ENCODE data around the gene GALNT18. TPM values are rescaled to one million over a fixed set of nuclear protein-coding genes. Genes with fewer than 3 reads are reported as not detected.

GALNT18 gene
- total RNA-seq, 1 donor from 2014 or later: 22.1 TPM

DNA sequence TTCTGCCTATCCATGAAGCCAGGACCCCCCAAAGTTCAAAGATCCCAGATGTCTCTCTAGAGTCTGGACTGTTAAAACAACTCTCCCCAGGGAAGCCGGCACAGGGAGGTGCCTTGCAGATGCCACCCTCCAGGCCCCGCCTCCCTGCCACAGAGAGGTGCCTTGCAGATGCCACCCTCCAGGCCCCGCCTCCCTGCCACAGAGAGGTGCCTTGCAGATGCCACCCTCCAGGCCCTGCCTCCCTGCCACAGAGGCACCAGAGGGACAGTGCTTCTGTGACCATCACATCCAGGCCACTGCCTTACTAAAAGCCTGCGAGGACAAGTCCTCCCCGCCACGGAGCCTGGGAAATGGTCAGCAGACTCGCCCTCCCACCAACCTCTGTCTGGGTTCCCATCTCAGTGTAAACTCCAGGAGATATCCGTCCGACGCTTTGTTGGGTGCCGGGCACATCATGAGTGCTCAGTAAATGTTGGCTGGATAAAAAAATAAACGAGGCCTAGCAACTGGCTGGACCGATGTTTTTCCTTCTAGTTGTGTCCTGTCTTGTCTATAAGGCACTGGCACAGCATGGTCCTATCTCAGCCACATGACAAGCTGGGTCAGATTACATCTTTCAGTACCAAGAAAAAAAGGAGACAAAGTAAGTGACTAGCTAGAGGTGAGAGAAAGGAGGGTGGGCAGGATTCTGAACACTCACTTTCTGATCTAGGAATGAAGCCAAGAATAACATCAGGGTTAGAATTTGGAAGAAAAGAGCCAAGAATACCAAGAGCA, 177.6 kb downstream of the GALNT18 start:
- Histone ChIP-seq H3K4me3 (no peak overlapping the region), H3K4me1 (peaks cover 10% of the 10 kb centered on the region), H3K36me3 (no peaks in the 10 kb centered on the region), H3K9me3 (no peaks in the 10 kb centered on the region), H3K27me3 (no peaks in the 10 kb centered on the region), H3K27ac (no peak overlapping the region)
- intact Hi-C loops (cut with DNase I): loop anchor here (10.0 kb wide), 1 partner anchor 1281 kb away; no protein-coding TSS in a partner anchor
- TF ChIP-seq POLR2A (IDR thresholded peaks at IDR 0.05) (no peak), POLR2AphosphoS5 (IDR thresholded peaks at IDR 0.05; ENCODE audit: insufficient read depth in 1 of 2, low read depth in 1 of 2) (no peak)
- TF ChIP-seq, protein P1, sequence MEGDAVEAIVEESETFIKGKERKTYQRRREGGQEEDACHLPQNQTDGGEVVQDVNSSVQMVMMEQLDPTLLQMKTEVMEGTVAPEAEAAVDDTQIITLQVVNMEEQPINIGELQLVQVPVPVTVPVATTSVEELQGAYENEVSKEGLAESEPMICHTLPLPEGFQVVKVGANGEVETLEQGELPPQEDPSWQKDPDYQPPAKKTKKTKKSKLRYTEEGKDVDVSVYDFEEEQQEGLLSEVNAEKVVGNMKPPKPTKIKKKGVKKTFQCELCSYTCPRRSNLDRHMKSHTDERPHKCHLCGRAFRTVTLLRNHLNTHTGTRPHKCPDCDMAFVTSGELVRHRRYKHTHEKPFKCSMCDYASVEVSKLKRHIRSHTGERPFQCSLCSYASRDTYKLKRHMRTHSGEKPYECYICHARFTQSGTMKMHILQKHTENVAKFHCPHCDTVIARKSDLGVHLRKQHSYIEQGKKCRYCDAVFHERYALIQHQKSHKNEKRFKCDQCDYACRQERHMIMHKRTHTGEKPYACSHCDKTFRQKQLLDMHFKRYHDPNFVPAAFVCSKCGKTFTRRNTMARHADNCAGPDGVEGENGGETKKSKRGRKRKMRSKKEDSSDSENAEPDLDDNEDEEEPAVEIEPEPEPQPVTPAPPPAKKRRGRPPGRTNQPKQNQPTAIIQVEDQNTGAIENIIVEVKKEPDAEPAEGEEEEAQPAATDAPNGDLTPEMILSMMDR (IDR thresholded peaks at IDR 0.05): no peak
- no peak for DNase-seq (ENCODE audit: extremely low spot score in 2 of 2)

DNA sequence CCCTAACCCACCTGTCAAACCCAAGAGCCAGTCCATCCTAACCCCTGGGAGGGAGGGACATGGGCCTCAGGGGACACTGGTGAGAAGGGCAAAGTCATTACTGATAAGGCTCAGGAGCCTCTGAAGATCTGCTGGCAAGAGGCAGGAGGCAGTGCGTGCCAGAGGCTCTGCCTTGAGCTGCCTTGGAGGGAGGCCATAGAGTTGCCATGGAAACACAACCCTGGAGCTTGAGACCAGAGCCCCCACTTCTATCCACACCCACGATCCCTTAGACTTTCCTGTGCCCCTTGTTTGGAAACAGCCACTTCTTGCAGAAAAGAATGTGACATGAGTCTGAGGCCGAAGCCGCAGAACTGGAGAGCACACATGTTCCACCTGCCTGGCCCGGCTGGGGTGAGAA, 179.0 kb downstream of the GALNT18 start:
- intact Hi-C loops (cut with DNase I): loop anchor here (10.0 kb wide), 1 partner anchor 1282 kb away; no protein-coding TSS in a partner anchor
- no peaks in the 10 kb centered on the region for H3K27me3 ChIP-seq
- DNase-seq (ENCODE audit: extremely low spot score in 2 of 2): no peak
- peaks cover 10% of the 10 kb centered on the region for H3K4me1 ChIP-seq
- H3K36me3 ChIP-seq: no peaks in the 10 kb centered on the region
- TF ChIP-seq POLR2A (IDR thresholded peaks at IDR 0.05) (no peak), POLR2AphosphoS5 (IDR thresholded peaks at IDR 0.05; ENCODE audit: insufficient read depth in 1 of 2, low read depth in 1 of 2) (no peak)
- TF ChIP-seq, protein P1 (IDR thresholded peaks at IDR 0.05): no peak
- H3K9me3 ChIP-seq: no peaks in the 10 kb centered on the region
- no peak overlapping the region for H3K27ac ChIP-seq
- H3K4me3 ChIP-seq: no peak overlapping the region

DNA sequence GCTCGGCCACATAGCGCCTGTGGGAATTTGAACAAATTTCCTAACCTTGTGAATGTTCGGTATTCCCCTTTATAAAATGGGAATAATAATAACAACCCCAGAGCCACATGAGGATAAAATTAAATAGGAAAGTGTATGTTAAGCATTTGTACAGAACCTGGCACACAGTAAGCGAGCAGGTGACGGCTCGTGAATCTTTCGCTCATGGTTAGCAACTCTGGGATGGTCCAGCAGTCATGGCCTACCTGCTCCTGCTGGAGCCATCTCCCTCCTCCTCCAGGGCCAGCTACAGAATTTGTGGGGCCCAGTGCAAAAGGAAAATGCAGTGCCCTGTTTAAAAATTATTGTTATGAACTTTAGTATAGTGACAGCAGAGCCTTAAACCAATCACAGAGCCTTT, 180.3 kb downstream of the GALNT18 start:
- intact Hi-C loops (cut with DNase I): loop anchor here (10.0 kb wide), 1 partner anchor 1283 kb away; no protein-coding TSS in a partner anchor
- TF ChIP-seq POLR2A (IDR thresholded peaks at IDR 0.05): no peak
- TF ChIP-seq, protein P1 (IDR thresholded peaks at IDR 0.05): no peak
- no peak for TF ChIP-seq POLR2AphosphoS5 (IDR thresholded peaks at IDR 0.05; ENCODE audit: insufficient read depth in 1 of 2, low read depth in 1 of 2)

DNA sequence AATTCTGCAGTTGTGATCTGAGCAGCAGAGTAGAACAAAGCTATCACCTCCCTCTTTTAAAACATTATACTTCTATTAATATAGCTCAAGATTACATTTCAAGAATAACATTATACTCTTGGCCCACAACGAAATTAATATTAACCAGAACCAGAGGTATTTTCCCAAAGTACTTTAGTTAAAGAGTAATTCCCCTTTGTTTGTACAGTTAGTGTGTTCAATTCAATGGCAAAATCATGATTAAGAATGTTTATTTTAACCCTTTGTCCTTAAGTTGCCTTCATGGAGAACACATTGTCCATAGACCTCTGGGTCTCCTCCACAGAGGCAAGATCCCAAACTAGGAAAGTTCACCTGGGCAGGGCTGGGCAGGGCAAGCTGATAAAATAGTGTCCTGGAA, 180.7 kb downstream of the GALNT18 start:
- Histone ChIP-seq H3K4me1 (peaks cover 10% of the 10 kb centered on the region), H3K27me3 (no peaks in the 10 kb centered on the region), H3K4me3 (no peak overlapping the region), H3K36me3 (no peaks in the 10 kb centered on the region), H3K9me3 (no peaks in the 10 kb centered on the region), H3K27ac (no peak overlapping the region)
- intact Hi-C loops (cut with DNase I): loop anchor here (10.0 kb wide), 1 partner anchor 1284 kb away; no protein-coding TSS in a partner anchor
- DNase-seq (ENCODE audit: extremely low spot score in 2 of 2): no peak
- TF ChIP-seq POLR2AphosphoS5 (IDR thresholded peaks at IDR 0.05; ENCODE audit: insufficient read depth in 1 of 2, low read depth in 1 of 2) (no peak), POLR2A (IDR thresholded peaks at IDR 0.05) (no peak)
- TF ChIP-seq, protein P1 (IDR thresholded peaks at IDR 0.05): no peak

More for the DNA sequence above, 180.3 kb downstream of the GALNT18 start:
- Histone ChIP-seq H3K27me3 (no peaks in the 10 kb centered on the region), H3K4me3 (no peak overlapping the region), H3K4me1 (peaks cover 10% of the 10 kb centered on the region), H3K27ac (no peak overlapping the region), H3K36me3 (no peaks in the 10 kb centered on the region), H3K9me3 (no peaks in the 10 kb centered on the region)
- DNase-seq (ENCODE audit: extremely low spot score in 2 of 2): no peak

DNA sequence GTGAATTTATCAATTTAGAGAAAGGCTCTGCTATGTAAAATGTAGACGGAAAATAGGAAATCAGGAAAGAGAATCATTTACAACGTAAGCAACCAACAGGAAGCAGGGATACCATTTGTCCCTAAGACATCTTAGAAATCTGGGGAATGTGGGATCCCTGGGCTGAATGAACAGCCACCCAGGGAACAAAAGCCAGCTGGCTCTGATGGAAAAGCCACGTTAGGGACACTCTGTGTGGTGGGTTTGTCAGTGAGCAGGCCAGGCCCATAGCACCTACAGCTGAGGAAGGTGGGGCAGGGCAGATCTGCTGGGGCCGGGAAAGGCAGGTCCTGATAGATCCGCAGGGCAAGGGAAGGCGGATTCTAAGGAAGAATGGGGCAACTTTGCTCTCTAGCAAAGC, 181.7 kb downstream of the GALNT18 start:
- TF ChIP-seq POLR2A (IDR thresholded peaks at IDR 0.05) (no peak), POLR2AphosphoS5 (IDR thresholded peaks at IDR 0.05; ENCODE audit: insufficient read depth in 1 of 2, low read depth in 1 of 2) (no peak)
- TF ChIP-seq, protein P1 (IDR thresholded peaks at IDR 0.05): no peak
- intact Hi-C loops (cut with DNase I): loop anchor here (10.0 kb wide), 1 partner anchor 1285 kb away; no protein-coding TSS in a partner anchor

More for the DNA sequence above, 181.7 kb downstream of the GALNT18 start:
- H3K4me1 ChIP-seq: peaks cover 8% of the 10 kb centered on the region
- H3K36me3 ChIP-seq: no peaks in the 10 kb centered on the region
- H3K9me3 ChIP-seq: no peaks in the 10 kb centered on the region
- H3K27ac ChIP-seq: no peak overlapping the region
- DNase-seq (ENCODE audit: extremely low spot score in 2 of 2): no peak
- H3K4me3 ChIP-seq: no peak overlapping the region
- no peaks in the 10 kb centered on the region for H3K27me3 ChIP-seq
